ENCODE results near the gene ITGAD.

The ITGAD gene

GRCh38 chr16:31364421-31364820 is 28.7 kb upstream of the ITGAD start:
- no peak overlapping the region for H2AK5ac ChIP-seq (ENCODE audit: low read length)
- no peak overlapping the region for H3K14ac ChIP-seq (ENCODE audit: low read length)
- no peak overlapping the region for H4K91ac ChIP-seq (ENCODE audit: low read depth, low read length)
- H3K18ac ChIP-seq (ENCODE audit: low read length): no peak overlapping the region
- no peak overlapping the region for H2BK5ac ChIP-seq (ENCODE audit: low read depth, low read length, poor library complexity)
- peaks cover 2% of the 10 kb centered on the region for H3K9me3 ChIP-seq (ENCODE audit: insufficient read depth, low read depth, low read length)
- no peaks in the 10 kb centered on the region for H3K36me3 ChIP-seq (ENCODE audit: control insufficient read depth in 1 of 2, insufficient read depth in 2 of 2, low read length in 2 of 2)
- H3K27me3 ChIP-seq (ENCODE audit: insufficient read depth, low read length): no peaks in the 10 kb centered on the region
- H3K4me1 ChIP-seq (ENCODE audit: control insufficient read depth in 1 of 2, insufficient read depth in 2 of 2, low read length in 2 of 2): no peaks in the 10 kb centered on the region
- no peak overlapping the region for H3K4ac ChIP-seq (ENCODE audit: low read depth, low read length)
- no CpG with 5 or more reads among the region's 6 CpGs for WGBS (ENCODE audit: extremely low coverage, insufficient coverage, insufficient read length)
- no peak overlapping the region for H3K4me3 ChIP-seq (ENCODE audit: low read depth, low read length)
- H2AFZ ChIP-seq (ENCODE audit: insufficient read depth, low read length, poor library complexity): no peak overlapping the region
- no peak overlapping the region for H2BK120ac ChIP-seq (ENCODE audit: insufficient read depth, low read length, poor library complexity)
- no peak overlapping the region for H2BK12ac ChIP-seq (ENCODE audit: low read length)
- H3K23ac ChIP-seq (ENCODE audit: low read length): no peak overlapping the region
- H4K12ac ChIP-seq (ENCODE audit: low read depth, low read length): no peak overlapping the region
- no peak overlapping the region for H3K9ac ChIP-seq (ENCODE audit: low read length)
- H3K79me1 ChIP-seq (ENCODE audit: low read length): no peaks in the 10 kb centered on the region
- H3K4me2 ChIP-seq (ENCODE audit: low read length): no peak overlapping the region
- no peak overlapping the region for H3K27ac ChIP-seq (ENCODE audit: low read depth, low read length)
- H4K8ac ChIP-seq (ENCODE audit: low read depth, low read length): no peak overlapping the region
- H3K79me2 ChIP-seq (ENCODE audit: control insufficient read depth, insufficient read depth, low read length, poor library complexity): no peaks in the 10 kb centered on the region
- no peak for DNase-seq

- Histone ChIP-seq H3K36me3 (ENCODE audit: control insufficient read depth in 1 of 2, insufficient read depth in 2 of 2, low read length in 2 of 2) (no peaks in the 10 kb centered on the region), H3K27ac (ENCODE audit: low read depth, low read length) (no peak overlapping the region), H3K18ac (ENCODE audit: low read length) (no peak overlapping the region), H3K23ac (ENCODE audit: low read length) (no peak overlapping the region), H3K79me2 (ENCODE audit: control insufficient read depth, insufficient read depth, low read length, poor library complexity) (no peaks in the 10 kb centered on the region), H3K14ac (ENCODE audit: low read length) (no peak overlapping the region), H2BK12ac (ENCODE audit: low read length) (no peak overlapping the region), H2BK5ac (ENCODE audit: low read depth, low read length, poor library complexity) (no peak overlapping the region), H4K8ac (ENCODE audit: low read depth, low read length) (no peak overlapping the region), H2BK120ac (ENCODE audit: insufficient read depth, low read length, poor library complexity) (no peak overlapping the region), H3K9ac (ENCODE audit: low read length) (no peak overlapping the region), H3K4me3 (ENCODE audit: low read depth, low read length) (no peak overlapping the region), H3K27me3 (ENCODE audit: insufficient read depth, low read length) (no peaks in the 10 kb centered on the region), H3K9me3 (ENCODE audit: insufficient read depth, low read depth, low read length) (peaks cover 2% of the 10 kb centered on the region), H3K4me2 (ENCODE audit: low read length) (no peak overlapping the region), H4K91ac (ENCODE audit: low read depth, low read length) (no peak overlapping the region), H3K79me1 (ENCODE audit: low read length) (no peaks in the 10 kb centered on the region), H2AK5ac (ENCODE audit: low read length) (no peak overlapping the region), H3K4me1 (ENCODE audit: control insufficient read depth in 1 of 2, insufficient read depth in 2 of 2, low read length in 2 of 2) (no peaks in the 10 kb centered on the region), H3K4ac (ENCODE audit: low read depth, low read length) (no peak overlapping the region), H4K12ac (ENCODE audit: low read depth, low read length) (no peak overlapping the region), H2AFZ (ENCODE audit: insufficient read depth, low read length, poor library complexity) (no peak overlapping the region)
- no CpG with 5 or more reads among the region's 7 CpGs for WGBS (ENCODE audit: extremely low coverage, insufficient coverage, insufficient read length)
- DNase-seq: no peak
Measured at GRCh38 chr16:31365131-31365865, 27.8 kb upstream of the ITGAD start.

- no peaks in the 10 kb centered on the region for H3K79me2 ChIP-seq (ENCODE audit: control insufficient read depth, insufficient read depth, low read length, poor library complexity)
- no peak overlapping the region for H4K91ac ChIP-seq (ENCODE audit: low read depth, low read length)
- no peaks in the 10 kb centered on the region for H3K27me3 ChIP-seq (ENCODE audit: insufficient read depth, low read length)
- H3K23ac ChIP-seq (ENCODE audit: low read length): no peak overlapping the region
- H3K4me3 ChIP-seq (ENCODE audit: low read depth, low read length): no peak overlapping the region
- no peak overlapping the region for H3K27ac ChIP-seq (ENCODE audit: low read depth, low read length)
- no peak overlapping the region for H2BK12ac ChIP-seq (ENCODE audit: low read length)
- peak in 1 of 2 donors; percentile 15 for DNase-seq
- no peak overlapping the region for H2BK120ac ChIP-seq (ENCODE audit: insufficient read depth, low read length, poor library complexity)
- no peak overlapping the region for H3K4me2 ChIP-seq (ENCODE audit: low read length)
- no peak overlapping the region for H3K4ac ChIP-seq (ENCODE audit: low read depth, low read length)
- no peaks in the 10 kb centered on the region for H3K79me1 ChIP-seq (ENCODE audit: low read length)
- no peak overlapping the region for H4K8ac ChIP-seq (ENCODE audit: low read depth, low read length)
- WGBS (ENCODE audit: extremely low coverage, insufficient coverage, insufficient read length): no CpG with 5 or more reads among the region's 3 CpGs
- no peak overlapping the region for H2AK5ac ChIP-seq (ENCODE audit: low read length)
- no peak overlapping the region for H3K18ac ChIP-seq (ENCODE audit: low read length)
- H3K9me3 ChIP-seq (ENCODE audit: insufficient read depth, low read depth, low read length): peaks cover 2% of the 10 kb centered on the region
- H3K14ac ChIP-seq (ENCODE audit: low read length): no peak overlapping the region
- no peaks in the 10 kb centered on the region for H3K4me1 ChIP-seq (ENCODE audit: control insufficient read depth in 1 of 2, insufficient read depth in 2 of 2, low read length in 2 of 2)
- H4K12ac ChIP-seq (ENCODE audit: low read depth, low read length): no peak overlapping the region
- no peak overlapping the region for H3K9ac ChIP-seq (ENCODE audit: low read length)
- no peak overlapping the region for H2BK5ac ChIP-seq (ENCODE audit: low read depth, low read length, poor library complexity)
- no peak overlapping the region for H2AFZ ChIP-seq (ENCODE audit: insufficient read depth, low read length, poor library complexity)
- no peaks in the 10 kb centered on the region for H3K36me3 ChIP-seq (ENCODE audit: control insufficient read depth in 1 of 2, insufficient read depth in 2 of 2, low read length in 2 of 2)
Measured at GRCh38 chr16:31367853-31368252, 25.3 kb upstream of the ITGAD start.

GRCh38 chr16:31371008-31371407 is 22.1 kb upstream of the ITGAD start:
- WGBS (ENCODE audit: extremely low coverage, insufficient coverage, insufficient read length): no CpG with 5 or more reads among the region's 12 CpGs
- Histone ChIP-seq H3K23ac (ENCODE audit: low read length) (no peak overlapping the region), H3K9ac (ENCODE audit: low read length) (no peak overlapping the region), H3K27ac (ENCODE audit: low read depth, low read length) (no peak overlapping the region), H3K4me2 (ENCODE audit: low read length) (no peak overlapping the region), H2AFZ (ENCODE audit: insufficient read depth, low read length, poor library complexity) (no peak overlapping the region), H3K18ac (ENCODE audit: low read length) (no peak overlapping the region), H2AK5ac (ENCODE audit: low read length) (no peak overlapping the region), H3K27me3 (ENCODE audit: insufficient read depth, low read length) (no peaks in the 10 kb centered on the region), H3K14ac (ENCODE audit: low read length) (no peak overlapping the region), H3K4me1 (ENCODE audit: control insufficient read depth in 1 of 2, insufficient read depth in 2 of 2, low read length in 2 of 2) (no peaks in the 10 kb centered on the region), H3K4me3 (ENCODE audit: low read depth, low read length) (no peak overlapping the region), H3K4ac (ENCODE audit: low read depth, low read length) (no peak overlapping the region), H4K91ac (ENCODE audit: low read depth, low read length) (no peak overlapping the region), H3K79me1 (ENCODE audit: low read length) (no peaks in the 10 kb centered on the region), H2BK5ac (ENCODE audit: low read depth, low read length, poor library complexity) (no peak overlapping the region), H2BK120ac (ENCODE audit: insufficient read depth, low read length, poor library complexity) (no peak overlapping the region), H4K12ac (ENCODE audit: low read depth, low read length) (no peak overlapping the region), H3K79me2 (ENCODE audit: control insufficient read depth, insufficient read depth, low read length, poor library complexity) (no peaks in the 10 kb centered on the region), H4K8ac (ENCODE audit: low read depth, low read length) (no peak overlapping the region), H3K36me3 (ENCODE audit: control insufficient read depth in 1 of 2, insufficient read depth in 2 of 2, low read length in 2 of 2) (no peaks in the 10 kb centered on the region), H3K9me3 (ENCODE audit: insufficient read depth, low read depth, low read length) (peaks cover 4% of the 10 kb centered on the region), H2BK12ac (ENCODE audit: low read length) (no peak overlapping the region)
- no peak for DNase-seq
